Tibial nerve (tissue), 4 donors: ENCODE data around the gene ZDHHC20. TPM values are rescaled to one million over a fixed set of nuclear protein-coding genes. Genes with fewer than 3 reads are reported as not detected.

Source experiments
- DNase-seq, 2 donors: peaks; one replicate each; pipeline ENCODE4 v3.0.0-alpha.2; 2019; ENCODE audit warnings: low spot score in 2 of 2
- H3K27ac ChIP-seq, 4 donors: fragments of 200-600 bp; sonication (generic) in 3 of 4; one replicate each; pipeline ENCODE4 v1.5.1; 2017 to 2019; ENCODE audit warnings: mild to moderate bottlenecking in 1 of 4
- H3K27me3 ChIP-seq, 2 donors: fragments of 200-600 bp; sonication (generic) in 1 of 2; one replicate each; pipeline versions ENCODE4 v1.5.1 to v1.6.0; 2017 to 2019
- H3K36me3 ChIP-seq, 3 donors: fragments of 200-600 bp; sonication (generic); one replicate each; pipeline ENCODE4 v1.5.1; 2018 to 2019
- H3K4me1 ChIP-seq, 4 donors: fragments of 200-600 bp; sonication (generic) in 3 of 4; one replicate each; pipeline ENCODE4 v1.5.1; 2017 to 2019
- H3K4me3 ChIP-seq, 4 donors: fragments of 200-600 bp; sonication (generic) in 3 of 4; one replicate each; pipeline ENCODE4 v1.5.1; 2017 to 2019; ENCODE audit warnings: mild to moderate bottlenecking in 1 of 4, moderate library complexity in 1 of 4
- H3K9me3 ChIP-seq, 4 donors: fragments of 200-600 bp; sonication (generic) in 3 of 4; one replicate each; pipeline ENCODE4 v1.5.1; 2017 to 2019
- EP300 ChIP-seq, 2 donors: sonication (generic); formaldehyde crosslinking; IDR thresholded peaks; one replicate each; pipeline ENCODE4 v1.6.1; 2017; ENCODE audit warnings: antibody characterized with exemption in 2 of 2, mild to moderate bottlenecking in 1 of 2
- POLR2A ChIP-seq, 2 donors: fragments of 450-650 bp; IDR thresholded peaks; one replicate each; pipeline ENCODE4 v1.6.1; 2017; ENCODE audit warnings: antibody characterized with exemption in 2 of 2, mild to moderate bottlenecking in 2 of 2, moderate library complexity in 2 of 2
- WGBS, 2 donors: methylation state at CpG; one replicate each; pipeline ENCODE4 v1.1.5; 2018; 5-methylcytosine and 5-hydroxymethylcytosine counted together
- total RNA-seq, 4 donors: library from RNA; depleted of rRNA; stranded (reverse); fragments of >200 nt; gene quantifications; one replicate each; pipeline ENCODE4 v1.1.0, GENCODE V29; 2016
- TF ChIP-seq, protein P1 (sequence below), 5 experiments: fragments of 200-600 bp in 3 of 5; fragments of 450-650 bp in 2 of 5; sonication (generic) in 3 of 5; IDR thresholded peaks; one replicate each; pipeline ENCODE4 v1.5.1; 2016 to 2019; ENCODE audit warnings: antibody characterized with exemption in 5 of 5, mild to moderate bottlenecking in 3 of 5, moderate library complexity in 2 of 5

ZDHHC20 gene
- total RNA-seq, 4 donors from 2014 or later = 46.1 to 61.0 (median 55.5) TPM

GRCh38 chr13:21402586-21403307, 56.4 kb downstream of the ZDHHC20 start:
- no peak overlapping the region for H3K27ac ChIP-seq
- no peak for TF ChIP-seq POLR2A (IDR thresholded peaks at IDR 0.05)
- no peak for TF ChIP-seq EP300 (IDR thresholded peaks at IDR 0.05)
- TF ChIP-seq, protein P1, sequence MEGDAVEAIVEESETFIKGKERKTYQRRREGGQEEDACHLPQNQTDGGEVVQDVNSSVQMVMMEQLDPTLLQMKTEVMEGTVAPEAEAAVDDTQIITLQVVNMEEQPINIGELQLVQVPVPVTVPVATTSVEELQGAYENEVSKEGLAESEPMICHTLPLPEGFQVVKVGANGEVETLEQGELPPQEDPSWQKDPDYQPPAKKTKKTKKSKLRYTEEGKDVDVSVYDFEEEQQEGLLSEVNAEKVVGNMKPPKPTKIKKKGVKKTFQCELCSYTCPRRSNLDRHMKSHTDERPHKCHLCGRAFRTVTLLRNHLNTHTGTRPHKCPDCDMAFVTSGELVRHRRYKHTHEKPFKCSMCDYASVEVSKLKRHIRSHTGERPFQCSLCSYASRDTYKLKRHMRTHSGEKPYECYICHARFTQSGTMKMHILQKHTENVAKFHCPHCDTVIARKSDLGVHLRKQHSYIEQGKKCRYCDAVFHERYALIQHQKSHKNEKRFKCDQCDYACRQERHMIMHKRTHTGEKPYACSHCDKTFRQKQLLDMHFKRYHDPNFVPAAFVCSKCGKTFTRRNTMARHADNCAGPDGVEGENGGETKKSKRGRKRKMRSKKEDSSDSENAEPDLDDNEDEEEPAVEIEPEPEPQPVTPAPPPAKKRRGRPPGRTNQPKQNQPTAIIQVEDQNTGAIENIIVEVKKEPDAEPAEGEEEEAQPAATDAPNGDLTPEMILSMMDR (IDR thresholded peaks at IDR 0.05) = no peak
- no peaks in the 10 kb centered on the region for H3K27me3 ChIP-seq
- peaks cover 0 to 40% (median 4%) of the 10 kb centered on the region in 3 donors for H3K36me3 ChIP-seq
- no peak overlapping the region for H3K4me3 ChIP-seq
- 84 to 94% methylated on average over 3 of the region's 3 CpGs for WGBS, 2 donors
- H3K4me1 ChIP-seq = peaks cover 0 to 12% (median 0%) of the 10 kb centered on the region in 4 donors
- no peak for DNase-seq
- H3K9me3 ChIP-seq = no peaks in the 10 kb centered on the region

- H3K9me3 ChIP-seq = no peaks in the 10 kb centered on the region
- 36 to 47% methylated on average over 3 of the region's 3 CpGs for WGBS, 2 donors
- no peak overlapping the region for H3K27ac ChIP-seq
- peaks cover 0 to 55% (median 4%) of the 10 kb centered on the region in 3 donors for H3K36me3 ChIP-seq
- TF ChIP-seq EP300 (IDR thresholded peaks at IDR 0.05) (no peak), POLR2A (IDR thresholded peaks at IDR 0.05) (no peak)
- TF ChIP-seq, protein P1 (IDR thresholded peaks at IDR 0.05) = no peak
- no peaks in the 10 kb centered on the region for H3K27me3 ChIP-seq
- no peak for DNase-seq
- no peak overlapping the region for H3K4me3 ChIP-seq
- H3K4me1 ChIP-seq = peaks cover 0 to 12% (median 0%) of the 10 kb centered on the region in 4 donors
These were observed 59.4 kb downstream of the ZDHHC20 start for GRCh38 chr13:21399741-21400140.

- H3K4me1 ChIP-seq = peaks cover 0 to 5% (median 0%) of the 10 kb centered on the region in 4 donors
- TF ChIP-seq, protein P1 (IDR thresholded peaks at IDR 0.05) = no peak
- TF ChIP-seq EP300 (IDR thresholded peaks at IDR 0.05) = no peak
- TF ChIP-seq POLR2A (IDR thresholded peaks at IDR 0.05) = no peak
- no peak overlapping the region for H3K4me3 ChIP-seq
- no peaks in the 10 kb centered on the region for H3K9me3 ChIP-seq
- H3K27ac ChIP-seq = no peak overlapping the region
- no peaks in the 10 kb centered on the region for H3K27me3 ChIP-seq
- H3K36me3 ChIP-seq = peaks cover 0 to 67% (median 4%) of the 10 kb centered on the region in 3 donors
- 76 to 79% methylated on average over 3 of the region's 3 CpGs for WGBS, 2 donors
- DNase-seq = no peak
These were observed 63.1 kb downstream of the ZDHHC20 start for GRCh38 chr13:21395953-21396352.

DNA sequence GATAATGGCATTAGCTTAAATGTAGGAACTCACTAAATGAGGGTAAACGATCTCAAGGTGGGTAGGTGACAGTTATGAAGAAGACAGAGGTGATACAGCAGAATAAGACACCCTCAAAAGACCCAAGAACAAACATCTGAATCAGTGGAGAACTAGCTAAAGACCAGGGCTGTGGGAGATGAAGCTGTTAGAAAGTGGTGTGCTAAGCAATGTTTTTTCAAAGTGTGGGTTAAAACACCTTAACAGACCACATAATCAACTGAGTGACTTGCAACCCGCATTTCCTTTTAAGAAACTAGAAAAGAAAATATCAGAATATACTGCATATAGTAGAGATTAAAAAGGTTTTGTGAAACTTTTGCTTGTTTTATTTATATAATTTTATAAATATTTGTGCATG, 70.0 kb downstream of the ZDHHC20 start:
- Histone ChIP-seq H3K4me1 (no peaks in the 10 kb centered on the region), H3K4me3 (no peak overlapping the region), H3K27me3 (no peaks in the 10 kb centered on the region), H3K9me3 (peaks cover 0 to 4% (median 0%) of the 10 kb centered on the region in 4 donors), H3K36me3 (peaks cover 0 to 85% (median 0%) of the 10 kb centered on the region in 3 donors), H3K27ac (no peak overlapping the region)
- TF ChIP-seq POLR2A (IDR thresholded peaks at IDR 0.05) (no peak), EP300 (IDR thresholded peaks at IDR 0.05) (no peak)
- TF ChIP-seq, protein P1 (IDR thresholded peaks at IDR 0.05) = no peak
- DNase-seq = no peak
- WGBS, 2 donors = 89 to 95% methylated on average over 2 of the region's 2 CpGs

- Histone ChIP-seq H3K9me3 (peaks cover 0 to 4% (median 0%) of the 10 kb centered on the region in 4 donors), H3K27me3 (no peaks in the 10 kb centered on the region), H3K4me3 (no peak overlapping the region), H3K36me3 (peaks cover 0 to 86% (median 3%) of the 10 kb centered on the region in 3 donors), H3K4me1 (no peaks in the 10 kb centered on the region), H3K27ac (no peak overlapping the region)
- TF ChIP-seq POLR2A (IDR thresholded peaks at IDR 0.05) (no peak), EP300 (IDR thresholded peaks at IDR 0.05) (no peak)
- TF ChIP-seq, protein P1 (IDR thresholded peaks at IDR 0.05) = no peak
- WGBS, 2 donors = 96 to 97% methylated on average over 2 of the region's 2 CpGs
- no peak for DNase-seq
These were observed 73.4 kb downstream of the ZDHHC20 start for GRCh38 chr13:21385710-21386109.
